ENCODE results near the gene BAIAP2L2. TPM values are rescaled to one million over a fixed set of nuclear protein-coding genes. Genes with fewer than 3 reads are reported as not detected.

BAIAP2L2 gene
- total and polyA plus RNA-seq, 7 donors = 0.23 to 5.1 (median 0.55) TPM; not detected in 1

DNA sequence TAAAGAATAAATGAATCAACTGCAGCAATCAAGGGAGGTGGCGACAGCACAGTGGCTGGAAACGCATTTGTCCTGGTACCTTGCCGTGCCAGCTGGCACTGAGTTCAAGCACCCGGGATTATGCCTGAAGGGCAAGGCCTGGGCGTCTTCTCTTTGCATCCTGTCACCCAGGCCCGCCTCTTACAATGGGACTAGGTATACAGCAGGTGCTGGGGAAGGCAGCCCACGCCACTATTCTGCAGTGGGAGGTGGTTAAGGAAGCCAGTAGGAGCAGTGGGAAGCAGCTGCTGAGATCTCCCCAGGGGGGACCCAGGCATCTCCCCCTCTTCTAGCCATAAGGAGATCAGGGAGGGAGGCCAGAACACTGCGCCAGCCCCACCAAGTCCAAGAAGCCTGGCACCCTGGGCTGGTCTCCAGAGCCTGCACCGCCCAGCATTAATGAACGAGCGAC lies 15.3 kb upstream of the BAIAP2L2 start:
- Histone ChIP-seq H3K9me3 (no peaks in the 10 kb centered on the region), H3K27ac (no peak overlapping the region), H3K36me3 (ENCODE audit: insufficient read depth in 1 of 2, low read depth in 1 of 2) (peaks cover 0 to 7% of the 10 kb centered on the region in 2 donors), H3K4me3 (no peak overlapping the region), H3K4me1 (peaks cover 9% of the 10 kb centered on the region), H3K27me3 (ENCODE audit: insufficient read depth in 3 of 3, low read length in 2 of 3) (no peaks in the 10 kb centered on the region)
- ATAC-seq (peak; percentile 37 to 75 (median 66)), DNase-seq (no peak)
- TF ChIP-seq, protein P1, sequence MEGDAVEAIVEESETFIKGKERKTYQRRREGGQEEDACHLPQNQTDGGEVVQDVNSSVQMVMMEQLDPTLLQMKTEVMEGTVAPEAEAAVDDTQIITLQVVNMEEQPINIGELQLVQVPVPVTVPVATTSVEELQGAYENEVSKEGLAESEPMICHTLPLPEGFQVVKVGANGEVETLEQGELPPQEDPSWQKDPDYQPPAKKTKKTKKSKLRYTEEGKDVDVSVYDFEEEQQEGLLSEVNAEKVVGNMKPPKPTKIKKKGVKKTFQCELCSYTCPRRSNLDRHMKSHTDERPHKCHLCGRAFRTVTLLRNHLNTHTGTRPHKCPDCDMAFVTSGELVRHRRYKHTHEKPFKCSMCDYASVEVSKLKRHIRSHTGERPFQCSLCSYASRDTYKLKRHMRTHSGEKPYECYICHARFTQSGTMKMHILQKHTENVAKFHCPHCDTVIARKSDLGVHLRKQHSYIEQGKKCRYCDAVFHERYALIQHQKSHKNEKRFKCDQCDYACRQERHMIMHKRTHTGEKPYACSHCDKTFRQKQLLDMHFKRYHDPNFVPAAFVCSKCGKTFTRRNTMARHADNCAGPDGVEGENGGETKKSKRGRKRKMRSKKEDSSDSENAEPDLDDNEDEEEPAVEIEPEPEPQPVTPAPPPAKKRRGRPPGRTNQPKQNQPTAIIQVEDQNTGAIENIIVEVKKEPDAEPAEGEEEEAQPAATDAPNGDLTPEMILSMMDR (IDR thresholded peaks at IDR 0.05) = no peak
- WGBS, 3 donors = 33 to 48% (median 36%) methylated on average over 11 of the region's 11 CpGs
- intact Hi-C loops (cut with DNase I) = no loop called here

DNA sequence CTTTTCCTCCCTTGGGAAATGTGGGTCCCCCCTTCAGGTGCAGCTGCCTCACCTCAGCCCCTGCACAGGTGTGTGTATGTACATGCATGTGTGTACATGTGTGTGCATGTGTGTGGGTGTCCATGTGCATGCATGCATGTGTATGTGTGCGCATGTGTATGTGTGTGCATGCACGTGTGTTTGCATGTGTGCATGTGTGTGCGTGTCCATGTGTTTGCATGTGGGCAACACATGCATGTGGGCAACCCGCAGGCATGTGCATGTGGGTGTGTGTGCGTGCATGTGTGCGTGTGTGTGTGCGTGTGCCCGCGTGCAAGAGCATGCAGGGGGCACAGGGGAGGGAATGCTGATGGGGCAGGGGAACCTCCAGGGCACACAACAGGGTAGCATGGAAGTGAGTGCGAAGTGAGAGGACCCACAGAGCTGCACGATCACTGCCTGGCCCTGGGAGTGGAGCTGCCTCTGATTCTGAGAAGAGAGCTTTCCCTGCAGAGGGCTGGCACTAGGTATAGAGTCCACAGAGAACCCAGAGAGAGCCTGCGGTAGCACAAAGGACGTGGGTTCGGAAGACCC lies 14.6 kb upstream of the BAIAP2L2 start:
- TF ChIP-seq, protein P1 (IDR thresholded peaks at IDR 0.05) = no peak
- intact Hi-C loops (cut with DNase I) = no loop called here
- no peak for DNase-seq

DNA sequence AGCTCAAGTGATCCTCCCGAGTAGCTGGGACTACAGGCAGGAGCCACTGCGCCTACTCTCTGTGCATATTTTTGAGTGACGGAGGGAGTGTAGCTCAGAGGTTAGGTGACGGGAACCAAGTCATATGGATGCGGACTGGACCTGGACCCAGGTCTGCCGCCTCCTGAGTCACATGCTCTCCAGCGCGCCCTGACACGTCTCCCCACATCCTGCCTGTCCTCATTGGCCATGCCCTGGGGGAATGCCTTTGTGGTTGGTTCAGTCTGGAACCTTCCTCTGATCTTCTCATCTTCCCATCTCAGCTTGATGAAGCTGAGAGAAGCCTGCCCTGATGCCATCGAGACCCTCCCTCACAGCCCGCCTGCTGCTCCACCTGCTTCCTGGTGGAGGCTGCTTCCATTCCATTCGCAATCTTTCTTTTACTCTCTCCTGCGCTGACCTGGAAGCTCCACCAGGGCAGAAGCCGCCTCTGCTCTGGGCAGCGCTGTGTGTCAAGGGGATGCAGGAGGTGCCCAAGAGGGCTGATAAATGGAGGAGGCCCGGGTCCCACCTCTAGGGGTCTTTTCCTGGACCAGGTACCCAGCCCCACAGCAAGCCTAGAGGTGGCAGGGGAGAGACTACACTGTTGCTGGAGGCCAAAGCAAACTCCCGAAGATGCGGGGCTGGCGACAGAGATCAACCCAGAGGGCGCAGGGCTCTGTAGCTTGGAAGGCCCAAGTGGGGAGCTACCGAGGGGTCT lies 13.9 kb upstream of the BAIAP2L2 start:
- TF ChIP-seq, protein P1 (IDR thresholded peaks at IDR 0.05) = no peak
- no peaks in the 10 kb centered on the region for H3K27me3 ChIP-seq (ENCODE audit: insufficient read depth in 3 of 3, low read length in 2 of 3)
- WGBS, 3 donors = 96 to 97% (median 96%) methylated on average over 21 of the region's 21 CpGs
- intact Hi-C loops (cut with DNase I) = no loop called here
- peaks cover 0 to 5% of the 10 kb centered on the region in 2 donors for H3K36me3 ChIP-seq (ENCODE audit: insufficient read depth in 1 of 2, low read depth in 1 of 2)
- DNase-seq (no peak), ATAC-seq (no peak)
- H3K4me3 ChIP-seq = no peak overlapping the region
- no peak overlapping the region for H3K27ac ChIP-seq
- peaks cover 9% of the 10 kb centered on the region for H3K4me1 ChIP-seq
- no peaks in the 10 kb centered on the region for H3K9me3 ChIP-seq

More for the DNA sequence above, 14.6 kb upstream of the BAIAP2L2 start:
- WGBS, 3 donors = 84 to 96% (median 85%) methylated on average over 14 of the region's 14 CpGs
- Histone ChIP-seq H3K27ac (no peak overlapping the region), H3K27me3 (ENCODE audit: insufficient read depth in 3 of 3, low read length in 2 of 3) (no peaks in the 10 kb centered on the region), H3K36me3 (ENCODE audit: insufficient read depth in 1 of 2, low read depth in 1 of 2) (peaks cover 0 to 5% of the 10 kb centered on the region in 2 donors), H3K9me3 (no peaks in the 10 kb centered on the region), H3K4me1 (peaks cover 9% of the 10 kb centered on the region), H3K4me3 (no peak overlapping the region)
- ATAC-seq = peak in 1 of 4 donors; percentile 11

DNA sequence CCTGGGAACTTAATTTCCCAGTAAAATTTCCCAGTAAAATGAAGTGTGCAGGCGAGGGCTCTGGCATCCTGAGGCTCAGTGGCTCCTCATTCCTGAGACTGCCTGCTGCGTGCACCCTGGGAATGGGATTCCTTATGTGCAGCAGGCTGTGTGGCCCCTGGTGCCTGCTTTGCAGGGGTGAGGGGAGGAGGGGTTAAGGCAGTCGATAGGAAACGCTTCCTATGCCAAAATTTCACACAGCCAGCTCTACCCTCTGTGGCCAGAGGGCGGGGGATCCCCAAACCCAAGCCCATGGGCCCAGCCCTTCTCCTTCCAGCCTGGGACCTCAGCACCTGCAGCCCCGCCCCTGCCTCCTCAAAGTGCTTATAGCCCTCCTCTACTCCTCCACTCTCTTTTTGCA lies 12.1 kb upstream of the BAIAP2L2 start:
- TF ChIP-seq, protein P1 (IDR thresholded peaks at IDR 0.05) = no peak
- ATAC-seq = no peak
- 80 to 87% (median 82%) methylated on average over 6 of the region's 6 CpGs for WGBS, 3 donors
- no peak for DNase-seq
- Histone ChIP-seq H3K9me3 (no peaks in the 10 kb centered on the region), H3K36me3 (ENCODE audit: insufficient read depth in 1 of 2, low read depth in 1 of 2) (peaks cover 0 to 6% of the 10 kb centered on the region in 2 donors), H3K4me1 (peaks cover 9% of the 10 kb centered on the region), H3K27me3 (ENCODE audit: insufficient read depth in 3 of 3, low read length in 2 of 3) (no peaks in the 10 kb centered on the region), H3K4me3 (no peak overlapping the region), H3K27ac (no peak overlapping the region)
- intact Hi-C loops (cut with DNase I) = no loop called here
